HG03280 (cell line): Measurements from ENCODE around the gene SH2D1A.

ENCODE experiments used
- ATAC-seq: cut with Tn5 transposase; IDR thresholded peaks from one replicate; pipeline ENCODE4 v1.9.1; 2021; ENCODE audit warnings: mild to moderate bottlenecking, moderate library complexity; ENCODE audit not compliant: unreplicated experiment

The SH2D1A gene

DNA sequence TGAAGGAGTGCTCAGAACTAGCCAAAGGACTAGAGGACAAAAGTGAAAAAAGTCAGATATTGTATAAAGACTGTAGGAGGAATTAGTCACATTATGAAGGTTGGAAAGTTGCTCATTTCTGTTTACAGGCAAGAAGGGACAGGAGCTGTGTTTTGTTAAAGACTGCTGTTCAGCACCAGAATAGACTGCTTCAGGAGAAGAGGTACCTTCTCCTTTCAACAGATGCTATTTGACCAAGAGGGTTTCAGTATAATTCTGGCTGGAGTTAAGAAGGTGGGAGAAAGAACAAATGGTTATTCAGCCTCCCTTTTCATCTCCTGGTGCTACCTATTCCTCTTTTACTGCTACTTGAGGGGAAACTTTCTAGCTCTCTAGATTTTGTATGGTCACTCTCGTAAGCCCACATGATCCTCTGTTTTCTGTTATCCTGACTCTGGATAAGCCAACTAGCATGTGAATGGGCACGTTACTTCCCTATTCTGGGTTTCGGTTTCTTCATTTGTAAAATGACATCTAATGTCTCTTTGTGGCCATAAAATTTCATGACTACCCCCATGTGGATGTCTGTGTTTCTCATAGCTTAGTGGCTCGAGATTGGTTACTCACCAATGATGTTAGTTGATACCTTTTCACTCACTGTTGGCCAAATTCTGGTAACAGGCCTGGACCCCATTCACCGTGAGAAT is 68.9 kb downstream of the SH2D1A start:
- no peak for ATAC-seq

DNA sequence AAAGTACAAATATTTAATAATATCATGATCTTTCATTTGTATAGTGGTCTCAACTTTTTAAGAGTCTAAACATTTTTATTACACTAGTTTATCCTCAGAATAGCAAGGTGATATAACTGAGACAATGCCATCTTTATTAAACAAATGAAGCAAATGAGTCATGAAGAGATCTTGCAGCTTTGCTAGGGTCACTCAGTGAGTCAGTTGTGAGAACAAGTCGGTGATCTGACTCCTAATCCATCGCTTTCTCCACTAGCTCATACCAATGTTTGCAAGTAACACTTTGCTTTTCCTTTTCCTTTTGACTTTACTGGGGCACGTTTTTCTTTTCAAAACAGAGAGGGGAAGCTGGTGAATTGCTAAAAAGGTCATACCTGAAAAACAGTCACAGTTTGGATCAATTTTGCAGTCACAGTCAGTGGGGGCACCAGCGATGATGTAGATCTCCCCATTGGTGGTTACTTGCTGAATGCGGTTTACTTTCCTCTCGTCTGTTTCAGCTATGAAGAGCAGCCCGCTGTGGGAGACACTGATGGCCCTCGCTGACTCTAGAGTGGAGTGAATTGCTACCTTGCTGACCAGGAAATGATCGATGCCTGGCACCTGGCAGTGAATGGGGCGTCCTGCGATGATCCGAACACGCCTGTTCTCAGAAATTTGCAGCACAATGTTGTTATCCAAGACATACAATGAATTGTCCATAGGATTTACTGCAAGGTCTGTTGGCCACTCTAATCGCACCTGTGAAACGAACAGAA is 75.7 kb downstream of the SH2D1A start:
- no peak for ATAC-seq
